AG04449 (cell line): ENCODE measurements around the gene LMBR1L.
A peak's percentile ranks its signal among the peaks of the same experiment; 100 is the strongest.
"Not testable (repeated sequence)": the region's sequence is repeated elsewhere in the genome, so short reads cannot be mapped to it uniquely, and the experiment has no call there.

Experiments used
- CTCF ChIA-PET: fragments of 350-600 bp; formaldehyde crosslinking; extraction: SDS; loops from one replicate; lab custom pipeline; 2021; ENCODE audit warnings: antibody characterized with exemption; lab: Yijun Ruan, JAX
- POLR2A ChIA-PET: fragments of 400-600, 350-600 bp; formaldehyde crosslinking; extraction: SDS; loops from one replicate; lab custom pipeline; 2020; ENCODE audit warnings: antibody characterized with exemption, inconsistent platforms; lab: Yijun Ruan, JAX
- DNase-seq: peaks from one replicate; pipeline ENCODE4 v3.0.0-alpha.2; 2010; ENCODE audit warnings: low read depth, low spot score
- H3K4me3 ChIP-seq: 2 replicates; pipeline ENCODE4 v1.5.1; 2011; ENCODE audit warnings: low read depth, mild to moderate bottlenecking, control low read depth, low read length
- TF ChIP-seq, protein P1 (sequence below): IDR thresholded peaks from one replicate; pipeline ENCODE4 v1.5.1; 2011; ENCODE audit warnings: mild to moderate bottlenecking, moderate library complexity, low read length, control low read depth, inconsistent platforms; ENCODE audit not compliant: insufficient read depth; ENCODE audit errors: missing control alignments

Gene LMBR1L

DNA sequence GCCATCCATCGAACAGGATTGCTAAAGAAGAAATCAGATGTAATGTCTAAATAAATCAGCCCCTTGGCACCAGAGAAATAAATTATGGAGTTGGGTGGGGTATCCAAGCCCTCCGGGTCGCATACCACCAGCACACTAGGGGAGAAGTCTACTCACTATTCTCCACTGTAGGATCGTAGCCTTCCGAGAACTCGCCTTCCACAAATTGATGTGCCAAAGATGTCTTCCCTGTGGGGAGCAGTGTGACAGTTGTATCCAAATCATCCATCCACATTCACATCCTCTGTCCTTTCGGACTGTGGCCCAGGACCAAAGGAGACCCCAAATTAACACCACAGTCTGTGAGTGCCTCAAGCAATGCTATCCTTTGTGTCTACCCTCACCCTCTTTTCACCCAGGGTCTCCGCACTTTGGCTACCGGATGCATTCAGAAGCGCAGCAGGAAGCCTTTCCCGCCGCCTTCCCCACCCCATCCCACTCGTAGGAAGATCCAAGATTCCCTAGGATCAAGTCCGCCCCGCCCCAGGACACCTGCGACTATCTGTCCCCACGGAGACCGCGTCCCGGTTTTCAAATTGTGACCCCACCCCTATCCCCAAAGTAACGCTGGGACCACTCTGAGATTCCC lies 41.7 kb downstream of the LMBR1L start:
- ChIA-PET POLR2A (interaction anchor here (1.0 to 1.9 kb wide), 4 partner anchors 10 to 62 kb away, joined by 3 to 14 read pairs (median 4); partner anchors contain the start of gene TUBA1B), CTCF (interaction anchor here (1.4 to 20.8 kb wide), 7 partner anchors 9 to 167 kb away, joined by 3 to 372 read pairs (median 8); partner anchors contain the start of genes KMT2D and TUBA1B)
- peak overlapping the region; percentile 77 for H3K4me3 ChIP-seq
- no peak for DNase-seq
- TF ChIP-seq, protein P1, sequence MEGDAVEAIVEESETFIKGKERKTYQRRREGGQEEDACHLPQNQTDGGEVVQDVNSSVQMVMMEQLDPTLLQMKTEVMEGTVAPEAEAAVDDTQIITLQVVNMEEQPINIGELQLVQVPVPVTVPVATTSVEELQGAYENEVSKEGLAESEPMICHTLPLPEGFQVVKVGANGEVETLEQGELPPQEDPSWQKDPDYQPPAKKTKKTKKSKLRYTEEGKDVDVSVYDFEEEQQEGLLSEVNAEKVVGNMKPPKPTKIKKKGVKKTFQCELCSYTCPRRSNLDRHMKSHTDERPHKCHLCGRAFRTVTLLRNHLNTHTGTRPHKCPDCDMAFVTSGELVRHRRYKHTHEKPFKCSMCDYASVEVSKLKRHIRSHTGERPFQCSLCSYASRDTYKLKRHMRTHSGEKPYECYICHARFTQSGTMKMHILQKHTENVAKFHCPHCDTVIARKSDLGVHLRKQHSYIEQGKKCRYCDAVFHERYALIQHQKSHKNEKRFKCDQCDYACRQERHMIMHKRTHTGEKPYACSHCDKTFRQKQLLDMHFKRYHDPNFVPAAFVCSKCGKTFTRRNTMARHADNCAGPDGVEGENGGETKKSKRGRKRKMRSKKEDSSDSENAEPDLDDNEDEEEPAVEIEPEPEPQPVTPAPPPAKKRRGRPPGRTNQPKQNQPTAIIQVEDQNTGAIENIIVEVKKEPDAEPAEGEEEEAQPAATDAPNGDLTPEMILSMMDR = no peak

DNA sequence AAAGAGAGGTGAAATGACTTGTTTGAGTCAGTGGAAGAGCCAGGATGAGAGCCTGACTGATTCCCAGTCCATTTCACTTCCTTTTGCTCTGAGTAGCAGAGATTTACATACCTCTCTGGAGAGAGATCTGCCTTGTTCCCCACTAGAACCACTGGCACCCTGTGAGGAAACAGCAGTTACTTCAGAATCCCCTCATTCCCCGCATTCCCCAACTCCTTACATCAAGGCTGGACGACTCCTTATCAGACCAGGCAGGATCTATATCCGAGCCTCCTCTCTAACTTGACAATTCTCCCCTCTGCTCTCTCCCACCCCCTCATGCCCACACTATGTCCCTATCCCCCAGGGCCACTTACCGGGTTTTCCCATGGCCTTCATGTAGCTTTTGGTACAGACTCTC lies 44.5 kb downstream of the LMBR1L start:
- DNase-seq = no peak
- TF ChIP-seq, protein P1 = no peak
- no peak overlapping the region for H3K4me3 ChIP-seq
- POLR2A ChIA-PET = interaction anchor here (0.6 kb wide), 1 partner anchor 12 kb away, joined by 3 read pairs; no protein-coding TSS in a partner anchor
- CTCF ChIA-PET = interaction anchor here (0.9 to 20.8 kb wide), 15 partner anchors 8 to 198 kb away, joined by 3 to 372 read pairs (median 41); partner anchors contain the start of genes DHH, LMBR1L and TUBA1B

DNA sequence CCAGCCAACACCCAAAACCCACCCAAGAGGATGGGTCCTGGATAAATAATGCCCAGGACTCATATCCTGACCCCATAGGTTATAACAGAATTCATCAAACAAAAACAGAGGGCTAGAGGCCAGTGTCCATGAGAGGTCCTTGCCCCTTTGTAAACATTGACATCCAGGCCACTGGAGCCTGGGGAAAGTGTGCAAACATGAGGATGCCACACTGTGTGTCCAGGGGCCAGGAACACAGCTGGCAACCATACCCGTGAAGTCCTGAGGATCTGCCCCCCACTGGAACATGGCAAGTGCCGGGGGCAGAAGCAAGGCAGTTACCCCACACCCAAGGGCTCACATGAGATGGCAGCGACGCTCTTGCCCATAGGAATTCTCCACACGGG lies 45.9 kb downstream of the LMBR1L start:
- TF ChIP-seq, protein P1 = no peak
- DNase-seq = no peak
- ChIA-PET CTCF (interaction anchor here (0.7 to 20.8 kb wide), 37 partner anchors 9 to 450 kb away, joined by 3 to 372 read pairs (median 7); partner anchors contain the start of genes DHH, LMBR1L, PRPH and TUBA1B), POLR2A (interaction anchor here (2.0 kb wide), 1 partner anchor 66 kb away, joined by 11 read pairs; the partner anchor contains the start of gene TUBA1B)
- H3K4me3 ChIP-seq = no peak overlapping the region

DNA sequence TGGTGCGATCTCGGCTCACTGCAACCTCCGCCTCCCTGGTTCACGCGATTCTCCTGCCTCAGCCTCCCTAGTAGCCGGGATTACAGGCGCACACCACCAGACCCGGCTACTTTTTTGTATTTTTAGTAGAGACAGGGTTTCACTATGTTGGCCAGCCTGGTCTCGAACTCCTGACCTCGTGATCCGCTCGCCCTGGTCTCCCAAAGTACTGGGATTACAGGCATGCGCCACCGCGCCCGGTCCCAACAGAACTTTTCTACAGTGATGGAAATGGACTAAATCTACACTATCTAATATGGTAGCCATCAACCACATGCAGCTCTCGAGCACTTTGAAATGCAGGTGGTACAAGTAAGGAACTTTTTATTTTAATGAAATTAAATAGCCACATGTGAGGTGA lies 48.7 kb downstream of the LMBR1L start:
- ChIA-PET CTCF (interaction anchor here (0.6 to 20.8 kb wide), 11 partner anchors 12 to 173 kb away, joined by 3 to 372 read pairs (median 41); partner anchors contain the start of genes DHH and TUBA1B), POLR2A (interaction anchor here (0.7 kb wide), 1 partner anchor 69 kb away, joined by 3 read pairs; the partner anchor contains the start of gene TUBA1B)

DNA sequence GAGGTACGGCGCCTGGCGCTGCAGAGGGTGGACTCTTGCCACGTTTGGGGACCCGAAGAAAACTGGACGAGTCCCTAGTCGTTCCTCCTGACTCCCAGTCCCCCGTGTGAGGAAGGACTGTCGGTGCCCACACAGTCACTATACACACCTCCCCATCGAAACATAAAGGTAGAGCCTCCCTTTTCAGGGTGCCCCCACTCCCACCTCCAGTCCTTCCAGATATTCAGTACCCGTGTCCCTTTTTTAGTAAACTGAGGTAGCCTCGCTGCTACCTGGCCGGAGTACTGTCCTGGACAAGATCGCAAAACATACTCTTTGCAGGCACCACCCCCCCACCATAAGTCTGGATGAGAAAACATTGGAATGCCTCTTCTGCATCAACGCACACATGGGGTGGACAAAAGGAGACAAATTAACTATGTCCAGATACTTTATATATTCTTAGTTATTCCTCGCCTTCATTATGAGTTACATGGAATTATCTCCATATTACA lies 49.4 kb downstream of the LMBR1L start:
- peak overlapping the region; percentile 84 for H3K4me3 ChIP-seq
- ChIA-PET CTCF (interaction anchor here (0.6 to 20.8 kb wide), 6 partner anchors 8 to 70 kb away, joined by 3 to 372 read pairs (median 24); partner anchors contain the start of genes DHH, RHEBL1 and TUBA1B), POLR2A (interaction anchor here (0.7 kb wide), 1 partner anchor 70 kb away, joined by 3 read pairs; the partner anchor contains the start of gene TUBA1B)
- TF ChIP-seq, protein P1 = no peak
- no peak for DNase-seq

More for the DNA sequence above, 48.7 kb downstream of the LMBR1L start:
- H3K4me3 ChIP-seq, DNase-seq: not testable (repeated sequence)

DNA sequence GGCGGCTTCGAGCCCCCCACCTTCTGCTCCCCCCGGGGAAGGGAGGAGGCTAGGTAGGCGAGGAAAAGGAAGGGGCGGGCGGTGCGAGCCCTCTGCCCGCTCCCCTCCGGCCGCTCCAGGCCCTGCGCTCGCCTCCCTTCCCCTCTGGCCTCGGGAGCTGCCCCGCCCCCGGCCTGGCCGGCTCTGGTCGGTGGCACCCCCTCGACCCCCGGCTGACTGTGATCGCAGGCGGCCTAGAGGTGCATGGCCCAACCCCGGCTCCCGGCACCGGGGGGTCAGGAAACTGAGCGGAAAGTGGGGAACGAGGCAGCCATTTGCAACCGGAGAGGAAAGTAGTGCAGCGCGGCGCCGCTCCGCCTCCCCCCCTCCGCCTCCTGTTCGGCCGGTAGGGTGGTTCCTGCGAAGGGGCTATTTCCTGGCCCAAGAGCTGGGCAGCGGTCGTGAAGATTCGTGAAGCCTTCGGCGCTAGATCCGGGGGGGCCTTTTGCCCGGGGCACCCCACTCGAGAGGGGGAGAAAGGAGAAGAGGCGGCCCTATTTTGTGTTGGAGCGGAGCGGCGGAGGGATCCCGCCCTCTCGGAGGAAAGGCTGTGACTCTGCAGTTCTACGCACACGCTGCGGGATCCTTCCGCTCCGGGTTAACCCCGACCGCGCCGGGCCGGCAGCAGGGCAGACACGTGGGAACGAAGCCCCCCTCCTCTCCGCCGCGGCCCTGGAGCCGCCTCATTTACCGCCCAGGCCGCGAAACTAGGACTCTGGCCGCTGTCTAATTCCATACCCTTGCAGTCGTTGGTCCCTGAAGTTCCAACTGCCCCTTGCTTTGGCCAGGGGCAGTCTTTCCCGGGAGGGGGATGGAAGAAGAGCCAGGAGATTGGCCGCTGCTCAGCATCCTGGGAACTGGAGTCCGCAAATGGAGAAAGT lies 50.1 kb downstream of the LMBR1L start, which contains the start of gene KMT2D:
TSS of gene KMT2D (minus strand) at position 558 of the 920 bp plus-strand sequence. CDS start 5,470 bp downstream, outside the sequence.
- TF ChIP-seq, protein P1 = peak; percentile 21
- peak; percentile 78 for DNase-seq
- ChIA-PET POLR2A (no interaction called here), CTCF (interaction anchor here (0.7 to 2.1 kb wide), 4 partner anchors 9 to 34 kb away, joined by 3 to 8 read pairs (median 5); partner anchors contain the start of genes DHH and RHEBL1)
- peak within 1 kb of the TSS; percentile 84 for H3K4me3 ChIP-seq
